GM18909 (cell line): ENCODE data around the gene CFAP206.

Source experiments
- ATAC-seq: cut with Tn5 transposase; IDR thresholded peaks from one replicate; pipeline ENCODE4 v1.9.1; 2021; ENCODE audit warnings: mild to moderate bottlenecking; ENCODE audit not compliant: unreplicated experiment, poor library complexity

Gene CFAP206, protein sequence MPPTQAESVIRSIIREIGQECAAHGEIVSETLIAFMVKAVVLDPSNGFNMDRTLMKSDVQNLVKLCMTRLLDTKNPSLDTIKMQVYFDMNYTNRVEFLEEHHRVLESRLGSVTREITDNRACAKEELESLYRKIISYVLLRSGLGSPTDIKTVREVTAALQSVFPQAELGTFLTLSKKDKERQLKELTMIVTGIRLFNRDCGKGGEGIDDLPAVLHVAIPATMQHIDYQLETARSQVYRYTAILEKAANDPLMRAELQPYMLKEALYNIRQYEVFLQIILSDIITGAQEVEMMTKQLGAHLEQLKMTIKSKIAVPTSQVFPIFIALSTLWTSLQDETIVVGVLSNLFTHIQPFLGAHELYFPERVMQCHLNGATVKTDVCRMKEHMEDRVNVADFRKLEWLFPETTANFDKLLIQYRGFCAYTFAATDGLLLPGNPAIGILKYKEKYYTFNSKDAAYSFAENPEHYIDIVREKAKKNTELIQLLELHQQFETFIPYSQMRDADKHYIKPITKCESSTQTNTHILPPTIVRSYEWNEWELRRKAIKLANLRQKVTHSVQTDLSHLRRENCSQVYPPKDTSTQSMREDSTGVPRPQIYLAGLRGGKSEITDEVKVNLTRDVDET

DNA sequence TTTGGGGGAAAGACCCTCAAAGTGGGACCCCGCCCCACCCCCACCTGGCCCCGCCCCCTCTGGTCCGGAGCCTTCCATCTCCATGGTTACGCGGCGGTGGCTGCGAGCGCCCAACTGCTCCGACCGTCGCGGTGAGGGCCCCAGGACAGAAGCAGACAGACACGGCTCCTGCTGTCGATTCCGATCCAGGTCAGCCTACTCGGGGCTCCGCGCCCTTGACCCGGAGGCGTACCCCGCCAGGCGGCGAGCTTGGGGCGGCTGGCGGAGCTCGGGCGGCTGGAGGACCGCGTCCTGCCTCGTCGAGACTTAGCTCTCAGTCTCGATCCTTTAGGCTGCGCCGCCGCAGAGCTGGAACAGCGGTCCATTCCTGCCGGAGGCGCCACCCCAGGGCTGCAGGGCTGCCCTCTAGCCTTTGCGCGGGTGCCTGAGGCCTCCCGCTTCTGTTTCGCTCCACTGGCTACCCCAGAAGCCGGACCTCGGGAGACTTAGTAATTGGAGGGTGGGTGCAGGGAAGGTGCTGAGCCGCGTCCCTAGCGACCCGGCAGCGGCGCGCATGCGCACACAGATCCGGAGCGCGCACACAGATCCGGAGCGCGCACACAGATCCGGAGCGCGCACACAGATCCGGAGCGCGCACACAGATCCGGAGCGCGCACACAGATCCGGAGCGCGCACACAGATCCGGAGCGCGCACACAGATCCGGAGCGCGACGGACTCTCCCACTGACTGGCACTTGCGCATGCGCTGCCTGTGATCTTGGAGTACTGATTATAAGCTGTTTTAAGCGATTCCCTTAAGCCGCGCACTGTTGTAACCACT, at the start of gene CFAP206:
Gene CFAP206, plus strand, starts transcription at position 72 of the 820 bp plus-strand sequence. CDS start 1,868 bp downstream, outside the sequence.
- ATAC-seq = peak; percentile 88

DNA sequence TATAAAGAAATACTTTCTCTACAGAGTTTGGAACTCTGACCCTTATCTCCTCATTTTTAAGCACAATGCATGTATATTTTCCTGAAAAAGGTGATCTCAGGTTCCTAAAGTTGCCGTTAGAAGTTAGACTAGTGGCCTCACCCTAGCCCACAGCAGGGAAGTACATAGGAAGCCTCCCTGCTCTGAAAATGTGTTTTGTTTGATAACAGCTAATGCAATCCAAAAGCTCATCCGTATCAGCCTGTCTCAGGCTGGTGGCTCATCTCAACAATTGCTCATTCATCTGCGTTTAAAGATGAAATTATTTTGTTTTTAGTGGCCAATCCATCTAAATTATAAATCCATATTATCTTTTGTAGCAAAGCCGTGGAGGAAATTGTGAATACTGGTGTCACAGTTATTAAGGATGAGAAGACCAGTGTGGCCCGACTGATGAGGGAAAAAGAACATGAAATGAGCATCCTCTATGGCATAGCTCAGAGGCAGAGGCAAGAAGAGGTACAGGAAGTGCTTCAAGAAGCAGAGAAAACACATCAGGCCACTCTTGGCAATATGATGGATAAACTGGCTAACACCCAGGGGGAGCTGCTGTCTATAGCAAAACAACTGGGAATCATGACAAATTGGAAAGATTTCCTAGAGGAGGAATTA, 43.0 kb upstream of the CFAP206 start:
- ATAC-seq = no peak

DNA sequence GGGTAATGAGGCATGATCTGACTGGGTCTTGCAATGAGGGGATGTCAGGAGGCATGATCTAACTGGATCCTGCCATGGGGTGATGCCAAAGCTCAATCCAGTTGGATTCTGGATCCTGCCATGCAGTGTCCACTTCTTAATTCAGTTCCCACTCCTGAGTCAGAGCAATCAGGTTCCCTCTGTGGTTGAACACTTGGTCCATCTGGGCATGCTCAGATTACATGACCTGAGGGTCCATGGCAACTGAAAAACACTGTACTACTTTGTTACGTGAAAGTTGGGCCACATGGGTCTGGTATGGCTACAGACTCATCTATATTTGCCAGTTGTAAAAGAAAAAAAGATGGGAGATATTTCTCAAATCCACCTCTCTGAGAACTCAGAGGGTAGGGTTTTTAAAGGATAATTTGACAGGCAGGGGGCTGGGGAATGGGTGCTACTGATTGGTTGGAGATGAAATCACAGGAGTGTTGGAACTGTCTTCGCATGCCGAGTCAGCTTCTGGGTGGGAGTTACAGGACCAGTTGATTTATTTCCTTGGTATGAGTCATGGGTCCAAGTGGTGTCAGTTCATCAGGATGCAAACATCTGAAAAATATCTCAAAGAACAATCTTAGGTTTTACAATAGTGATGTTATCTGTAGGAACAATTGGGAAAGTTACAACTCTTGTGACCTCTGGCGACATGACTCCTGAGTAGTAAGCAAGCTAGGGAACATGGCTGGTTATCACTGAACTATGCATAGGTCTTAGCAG, 41.5 kb upstream of the CFAP206 start:
- no peak for ATAC-seq

DNA sequence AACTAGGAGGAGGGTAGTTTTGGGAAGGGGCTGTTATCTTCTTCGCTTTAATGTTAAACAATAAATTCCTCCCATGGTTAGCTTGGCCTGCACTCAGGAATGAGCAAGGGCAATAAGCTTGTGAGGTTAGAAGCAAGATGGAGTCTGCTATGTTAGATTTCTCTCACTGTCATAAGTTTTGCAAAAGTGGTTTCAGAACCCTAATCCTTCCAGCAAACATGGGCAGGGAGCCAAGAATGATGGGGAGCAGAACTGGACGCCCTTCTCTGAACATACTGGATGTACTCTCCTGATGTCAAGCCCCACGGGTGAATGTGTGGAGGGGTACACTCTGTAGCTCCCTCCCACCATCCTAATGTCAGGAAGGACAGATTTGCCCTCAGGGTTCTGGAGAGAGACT, 40.9 kb upstream of the CFAP206 start:
- ATAC-seq = no peak

DNA sequence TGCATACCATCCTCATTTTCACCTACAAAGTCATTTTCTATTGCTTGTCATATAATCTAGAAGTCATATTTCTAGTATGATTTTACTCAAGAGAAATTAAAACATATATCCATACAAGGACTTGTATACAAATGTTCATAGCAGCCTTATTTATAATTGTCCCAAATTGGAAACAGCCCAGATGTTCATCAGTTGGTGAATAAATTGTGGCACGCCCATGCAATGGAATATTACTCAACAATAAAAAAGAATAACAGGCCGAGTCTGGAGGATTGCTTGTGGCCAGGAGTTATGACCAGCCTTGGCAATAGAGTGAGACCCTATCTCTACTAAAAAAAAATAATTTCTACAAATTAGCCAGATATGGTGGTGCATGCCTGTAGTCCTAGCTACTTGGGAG, 34.4 kb upstream of the CFAP206 start:
- ATAC-seq = no peak

DNA sequence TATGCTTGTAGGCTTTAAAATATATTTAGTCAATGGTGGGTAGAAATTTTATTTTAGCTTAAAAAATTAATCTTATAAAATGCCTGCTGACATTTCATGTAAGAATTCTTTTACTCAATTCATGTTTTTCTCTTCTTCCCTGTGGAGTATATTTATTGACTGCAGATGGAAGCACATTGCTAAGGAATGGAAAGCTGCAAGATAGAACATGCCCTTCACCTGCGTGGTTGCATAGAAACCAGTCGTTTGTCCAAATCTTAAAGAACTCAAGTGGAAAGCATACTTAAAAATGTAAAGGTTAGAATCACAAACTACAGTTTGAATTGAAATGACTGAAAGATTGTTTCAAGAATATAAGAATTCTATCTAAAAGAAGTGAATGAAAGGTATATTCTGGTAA, 32.5 kb upstream of the CFAP206 start:
- no peak for ATAC-seq

DNA sequence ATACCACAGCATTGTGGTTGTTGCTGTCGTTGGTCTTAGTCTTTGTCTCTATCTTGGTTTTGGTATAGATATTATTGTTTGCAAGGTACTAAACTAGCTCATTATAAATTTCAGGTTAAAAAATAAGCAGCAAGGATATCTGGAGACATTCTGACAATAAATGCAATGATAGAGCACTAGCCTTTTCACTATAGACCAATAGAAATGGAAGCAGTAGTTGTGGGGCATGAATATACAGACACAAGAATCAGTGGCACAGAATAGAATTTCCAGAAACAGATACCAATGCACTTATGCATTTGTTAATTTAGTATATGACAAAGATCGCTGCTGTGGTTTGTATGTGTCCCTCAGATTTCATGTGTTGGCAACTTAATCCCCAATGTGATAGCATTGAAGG, 31.1 kb upstream of the CFAP206 start:
- ATAC-seq = no peak

DNA sequence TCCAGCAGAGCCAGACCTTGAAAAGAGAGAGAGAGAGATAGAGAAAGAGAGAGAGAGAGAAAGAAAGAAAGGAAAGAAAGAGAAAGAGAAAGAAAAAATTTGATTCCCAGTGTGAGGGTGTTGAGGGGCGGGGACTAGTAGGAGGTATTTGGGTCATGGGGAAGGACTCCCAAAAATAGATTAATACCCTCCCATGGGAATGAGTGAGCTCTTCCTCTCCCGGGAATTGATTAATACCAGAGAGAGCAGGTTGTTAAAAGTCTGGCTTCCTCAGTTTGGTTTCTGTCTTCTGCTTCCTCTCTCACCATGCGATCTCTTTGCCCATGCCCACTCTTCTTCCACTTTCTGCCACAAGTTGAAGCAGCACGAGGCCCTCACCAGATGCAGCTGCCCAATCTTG, 28.8 kb upstream of the CFAP206 start:
- ATAC-seq = peak; percentile 62

DNA sequence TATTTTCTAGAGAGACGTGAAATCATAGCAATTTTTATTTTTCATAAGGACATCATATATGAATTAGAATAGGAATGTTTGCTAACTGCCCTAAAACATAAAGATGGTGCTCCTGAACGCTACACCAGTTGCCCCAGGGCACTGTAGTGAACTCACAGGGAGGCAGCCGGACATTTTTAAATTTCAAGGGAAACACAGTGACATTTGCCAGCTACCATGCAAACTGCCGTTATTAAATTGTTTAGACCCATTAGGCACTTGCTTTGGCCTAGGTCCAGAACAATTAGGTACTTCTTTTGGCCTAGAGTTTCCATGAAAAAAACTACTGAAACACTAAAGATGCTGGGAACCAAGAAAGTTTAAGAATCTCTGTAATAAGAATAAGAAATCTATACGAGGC, 24.9 kb upstream of the CFAP206 start:
- ATAC-seq = no peak

DNA sequence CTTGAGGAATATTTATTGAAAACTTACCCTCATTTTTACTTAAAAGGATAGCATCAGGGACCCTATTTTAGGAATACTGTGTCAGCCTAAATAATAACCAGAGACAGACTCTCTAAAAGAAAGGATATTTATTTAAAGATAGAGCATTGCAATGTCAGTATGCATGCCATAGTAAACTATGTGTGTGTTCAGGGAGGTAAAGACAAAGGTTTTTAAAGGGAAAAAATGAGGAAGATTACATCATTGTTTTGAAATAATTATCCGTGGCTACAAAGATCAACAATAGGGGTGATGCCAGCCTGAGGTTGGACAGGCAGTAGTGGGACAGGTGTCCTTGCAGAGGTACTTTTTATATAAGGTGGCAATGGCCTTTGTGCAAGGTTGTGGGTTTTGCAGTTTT, 23.7 kb upstream of the CFAP206 start:
- ATAC-seq = no peak

DNA sequence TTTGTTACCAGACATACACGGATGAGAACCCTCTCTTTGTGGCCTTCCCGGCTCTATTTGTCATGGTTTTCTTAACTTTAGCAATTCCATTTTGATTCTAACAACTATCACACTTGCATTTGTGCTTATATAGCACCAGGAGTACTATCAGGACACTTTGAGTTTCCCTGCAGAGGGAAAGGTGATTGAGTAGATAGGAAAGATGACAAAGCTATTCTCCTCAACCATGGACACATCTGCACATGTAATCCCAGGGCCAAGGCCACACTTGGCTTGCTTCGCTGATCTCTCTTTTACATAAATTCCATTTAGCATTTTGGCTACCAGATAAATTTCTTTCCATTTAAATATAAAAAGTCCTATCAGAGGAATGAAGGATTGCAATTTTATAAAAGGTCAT, 23.3 kb upstream of the CFAP206 start:
- no peak for ATAC-seq

DNA sequence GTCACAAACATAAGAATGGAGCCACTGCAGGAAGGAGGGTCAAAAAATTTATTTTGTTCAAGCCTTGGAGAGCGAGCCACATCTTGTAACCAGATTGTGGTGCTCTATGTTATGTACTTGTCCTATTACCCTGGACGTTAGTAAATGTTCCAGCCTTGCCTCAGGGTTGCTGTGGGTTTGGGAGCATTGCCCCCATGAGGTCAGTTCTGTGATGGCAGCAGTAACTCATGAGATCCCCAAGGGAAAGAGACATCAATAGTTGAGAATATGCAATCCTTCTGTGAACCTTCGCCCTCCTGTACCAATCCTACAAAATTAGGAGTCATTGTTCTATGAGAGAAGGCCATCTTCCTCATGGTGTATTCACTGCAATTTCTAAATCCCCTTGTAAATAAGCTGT, 16.4 kb upstream of the CFAP206 start:
- no peak for ATAC-seq

DNA sequence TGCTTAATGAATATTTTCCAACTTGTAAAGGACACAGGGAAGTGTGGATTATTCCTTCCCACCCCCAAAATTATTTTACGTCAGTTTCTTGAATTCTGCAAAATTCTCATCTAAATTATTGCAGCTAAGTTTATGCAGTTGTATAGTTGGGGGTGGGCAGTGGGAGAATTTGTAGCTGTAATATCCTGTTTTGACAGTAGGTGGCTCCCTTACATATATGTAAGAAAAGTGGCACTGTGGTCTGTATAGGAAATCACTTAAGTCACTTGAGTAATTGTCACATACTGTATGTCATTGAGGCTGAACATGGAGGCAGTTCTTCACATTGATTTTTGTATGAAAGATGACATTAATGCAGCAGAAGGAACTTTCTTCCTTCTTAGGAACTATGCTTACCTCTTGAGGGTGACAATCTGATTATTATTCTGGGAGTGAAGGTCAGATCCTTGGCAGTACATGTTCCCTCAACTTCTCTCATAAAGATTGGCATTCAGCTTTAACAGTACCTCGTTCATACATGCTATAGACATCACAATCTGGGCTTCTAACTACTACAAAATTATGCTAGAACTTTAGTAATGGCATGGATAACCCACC, 14.6 kb upstream of the CFAP206 start:
- peak; percentile 80 for ATAC-seq

DNA sequence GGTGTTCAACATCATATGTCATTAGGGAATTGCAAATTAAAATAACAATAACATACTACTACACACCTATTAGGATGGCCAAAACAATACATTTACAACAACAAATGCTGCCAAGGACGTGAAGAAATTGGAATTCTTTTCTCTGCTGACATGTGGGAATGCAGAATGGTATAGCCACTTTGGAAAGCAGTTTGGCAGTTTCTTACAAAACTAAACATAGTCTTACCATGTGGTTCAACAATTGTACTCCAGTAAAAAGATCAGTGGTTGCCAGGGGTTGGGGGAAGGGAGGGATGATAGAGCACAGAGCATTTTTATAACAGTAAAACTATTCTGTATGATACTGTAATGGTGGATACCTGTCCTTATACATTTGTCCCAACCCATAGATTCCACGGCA, 12.3 kb upstream of the CFAP206 start:
- ATAC-seq = no peak

DNA sequence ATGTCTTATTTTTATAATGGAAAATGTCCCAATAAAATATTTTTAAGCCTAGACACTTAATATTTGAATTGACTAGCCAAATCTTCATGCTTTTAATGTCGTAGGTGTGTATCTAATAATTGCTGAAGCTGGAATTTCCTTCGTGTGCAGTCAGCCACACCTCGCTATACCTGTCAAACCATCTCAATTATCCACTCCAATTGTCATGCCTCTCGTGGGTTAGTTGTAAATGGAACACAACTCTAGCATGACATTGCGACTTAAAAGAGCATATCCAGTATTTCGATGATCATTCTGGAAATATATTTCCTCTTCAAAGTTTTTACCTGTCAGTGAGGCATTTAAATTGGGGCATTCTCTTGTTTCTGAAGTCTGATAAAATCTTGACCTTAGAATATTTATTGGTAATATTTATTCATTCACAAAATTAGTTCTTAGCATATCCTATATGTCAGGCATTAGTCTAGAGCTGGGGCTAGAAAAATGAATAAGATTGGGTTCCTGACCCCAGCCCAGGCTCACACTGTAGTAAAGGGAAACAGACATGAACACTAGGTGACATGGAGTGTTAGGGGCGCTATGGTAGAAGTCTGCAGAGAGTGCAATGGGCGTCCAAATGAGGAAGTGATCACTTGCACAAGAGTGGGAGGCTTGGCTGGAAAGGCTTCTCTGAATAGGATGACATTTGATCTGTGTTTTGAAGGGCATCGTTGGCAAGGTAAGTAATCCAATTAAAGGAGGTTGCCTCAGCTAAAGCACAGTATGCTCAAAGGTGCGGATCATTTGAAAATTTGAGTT, 11.0 kb upstream of the CFAP206 start:
- peak; percentile 88 for ATAC-seq

DNA sequence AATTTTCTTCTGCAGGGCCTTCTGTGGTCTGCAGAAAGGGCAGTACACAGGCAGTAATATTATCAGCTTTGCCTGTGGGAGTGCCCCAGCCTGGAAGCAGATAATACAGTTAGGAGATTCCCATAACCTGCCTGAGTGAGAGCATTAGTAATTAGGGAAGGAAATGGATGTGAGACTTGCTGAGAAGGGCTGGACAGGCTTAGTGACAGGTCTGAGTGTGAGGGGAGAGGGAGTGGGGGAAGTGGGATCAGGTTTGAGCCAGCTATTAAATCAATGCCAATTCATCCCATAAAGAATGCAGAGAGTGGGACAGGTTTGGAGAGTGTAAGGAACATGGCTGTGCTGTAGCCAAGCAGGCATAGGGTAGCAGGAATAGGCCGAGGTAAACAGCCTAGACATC, 10.1 kb upstream of the CFAP206 start:
- ATAC-seq = no peak

DNA sequence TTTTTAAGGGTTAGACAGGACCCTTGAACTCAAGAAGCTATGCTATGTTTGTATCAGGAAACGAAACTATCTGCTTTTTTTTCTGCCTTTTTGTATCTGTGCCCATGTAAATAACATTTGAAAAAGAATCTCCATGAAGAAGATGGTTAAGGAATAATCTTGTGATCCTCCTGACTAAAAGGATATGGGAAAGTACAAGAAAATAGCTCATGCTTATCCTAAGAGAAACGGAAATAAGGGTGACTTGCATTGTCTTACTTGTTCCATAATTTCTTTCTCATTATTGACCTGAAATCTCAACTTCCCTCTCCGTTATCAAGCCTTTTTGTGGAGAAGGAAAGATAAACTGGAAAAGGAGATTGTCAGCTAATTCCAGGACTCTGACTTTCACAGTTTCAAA, 5.9 kb upstream of the CFAP206 start:
- ATAC-seq = no peak

DNA sequence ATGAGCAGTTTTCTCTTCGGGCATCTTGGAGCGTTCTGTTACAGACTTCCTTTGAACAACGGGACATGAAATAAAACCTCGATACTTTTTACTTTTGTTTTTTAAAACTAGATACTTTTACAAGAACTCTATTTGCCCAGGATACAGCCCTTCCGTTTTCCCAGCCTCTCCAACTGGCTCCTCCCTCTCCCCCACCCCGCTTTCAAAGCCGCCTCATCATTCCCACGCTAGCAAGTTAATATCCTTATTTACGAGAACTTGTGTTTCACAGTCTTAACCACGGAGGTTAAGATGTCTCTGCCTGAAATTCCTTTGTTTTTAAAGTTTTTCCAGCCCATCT, 241 bp upstream of the CFAP206 start:
- ATAC-seq = peak; percentile 21

DNA sequence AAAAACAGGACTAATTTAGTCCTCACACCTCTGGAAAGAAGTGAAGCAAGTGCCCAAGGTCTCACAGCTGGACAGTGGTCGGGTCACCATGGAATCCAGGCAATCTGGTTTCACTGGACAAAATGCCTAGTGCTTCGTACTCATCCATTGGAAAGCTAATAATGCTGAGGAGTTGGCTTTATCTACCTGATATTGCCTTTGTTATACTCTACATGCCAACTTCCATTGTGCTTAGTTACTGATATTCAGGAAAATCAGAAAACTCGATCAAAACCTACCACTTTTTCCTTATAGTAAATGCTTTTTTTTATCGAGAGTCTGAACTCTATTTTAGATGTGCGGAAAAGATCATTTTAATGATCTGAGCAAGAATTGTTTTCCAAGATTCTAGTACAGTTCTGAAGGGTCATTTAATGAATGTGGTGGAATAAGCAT, 966 bp downstream of the CFAP206 start:
- ATAC-seq = no peak
